ENCODE results near the gene RPS6KA3. TPM values are rescaled to one million over a fixed set of nuclear protein-coding genes. Genes with fewer than 3 reads are reported as not detected.

Gene RPS6KA3
- total RNA-seq, result 10 to 100 TPM; 41.1 to 56.7 (median 50.7) TPM

DNA sequence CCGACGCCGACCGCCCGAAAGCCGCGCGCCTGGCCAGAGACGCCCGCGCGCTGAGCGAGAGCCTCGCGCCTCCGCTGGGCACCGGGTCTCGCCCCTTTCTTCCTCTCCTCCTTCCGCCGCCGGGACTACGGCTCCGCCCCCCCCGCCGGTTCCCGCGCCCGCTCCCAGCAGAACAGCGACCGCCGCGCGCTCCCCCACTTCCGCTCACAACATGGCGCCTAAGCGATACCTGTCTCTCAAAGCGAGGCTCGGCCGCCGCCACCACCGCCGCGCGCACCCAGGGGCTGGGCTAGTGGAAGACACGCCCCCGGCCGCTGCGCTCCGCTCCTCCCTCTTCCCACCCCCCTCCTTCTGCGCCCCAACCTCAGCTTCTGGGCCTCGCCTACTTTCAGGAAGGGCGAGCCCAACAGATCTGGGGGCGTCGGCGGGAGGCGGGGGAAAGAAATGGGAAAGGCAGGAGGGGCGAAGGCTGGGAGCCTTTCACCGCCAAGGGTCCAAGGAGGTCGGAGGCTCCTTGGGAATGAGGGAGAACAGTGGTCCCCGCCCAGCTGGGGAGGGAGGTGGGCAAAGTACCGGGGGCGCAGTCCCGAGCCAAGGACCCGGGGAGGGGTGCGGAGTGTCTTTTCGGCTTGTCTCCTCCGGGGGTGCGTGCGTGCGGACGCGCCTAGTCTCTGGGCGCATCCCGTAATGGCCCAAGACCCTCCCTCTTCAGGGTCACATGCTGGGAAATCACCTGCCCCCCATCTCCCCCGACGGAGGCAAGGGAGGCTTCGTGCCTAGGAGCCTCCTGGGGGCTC, at the start of gene RPS6KA3:
RPS6KA3 (minus strand) TSS at position 100 of the 797 bp plus-strand sequence. CDS start 277 bp downstream, outside the sequence.
- Histone ChIP-seq H3K4me1 (peaks cover 0 to 5% (median 0%) of the 10 kb centered on the region in 4 donors), H3K4me3 (peak within 1 kb of the TSS; percentile 64 to 86 (median 68)), H3K27ac (peak within 1 kb of the TSS; percentile 83 to 91 (median 88)), H3K27me3 (no peaks in the 10 kb centered on the region), H3K36me3 (no peaks in the 10 kb centered on the region), H3K9me3 (peaks cover 0 to 3% (median 0%) of the 10 kb centered on the region in 4 donors)
- TF ChIP-seq POLR2A (IDR thresholded peaks at IDR 0.05), result peak; percentile 72 to 74
- TF ChIP-seq, protein P1, sequence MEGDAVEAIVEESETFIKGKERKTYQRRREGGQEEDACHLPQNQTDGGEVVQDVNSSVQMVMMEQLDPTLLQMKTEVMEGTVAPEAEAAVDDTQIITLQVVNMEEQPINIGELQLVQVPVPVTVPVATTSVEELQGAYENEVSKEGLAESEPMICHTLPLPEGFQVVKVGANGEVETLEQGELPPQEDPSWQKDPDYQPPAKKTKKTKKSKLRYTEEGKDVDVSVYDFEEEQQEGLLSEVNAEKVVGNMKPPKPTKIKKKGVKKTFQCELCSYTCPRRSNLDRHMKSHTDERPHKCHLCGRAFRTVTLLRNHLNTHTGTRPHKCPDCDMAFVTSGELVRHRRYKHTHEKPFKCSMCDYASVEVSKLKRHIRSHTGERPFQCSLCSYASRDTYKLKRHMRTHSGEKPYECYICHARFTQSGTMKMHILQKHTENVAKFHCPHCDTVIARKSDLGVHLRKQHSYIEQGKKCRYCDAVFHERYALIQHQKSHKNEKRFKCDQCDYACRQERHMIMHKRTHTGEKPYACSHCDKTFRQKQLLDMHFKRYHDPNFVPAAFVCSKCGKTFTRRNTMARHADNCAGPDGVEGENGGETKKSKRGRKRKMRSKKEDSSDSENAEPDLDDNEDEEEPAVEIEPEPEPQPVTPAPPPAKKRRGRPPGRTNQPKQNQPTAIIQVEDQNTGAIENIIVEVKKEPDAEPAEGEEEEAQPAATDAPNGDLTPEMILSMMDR (IDR thresholded peaks at IDR 0.05), result no peak
- peak; percentile 92 to 97 (median 92) for DNase-seq

DNA sequence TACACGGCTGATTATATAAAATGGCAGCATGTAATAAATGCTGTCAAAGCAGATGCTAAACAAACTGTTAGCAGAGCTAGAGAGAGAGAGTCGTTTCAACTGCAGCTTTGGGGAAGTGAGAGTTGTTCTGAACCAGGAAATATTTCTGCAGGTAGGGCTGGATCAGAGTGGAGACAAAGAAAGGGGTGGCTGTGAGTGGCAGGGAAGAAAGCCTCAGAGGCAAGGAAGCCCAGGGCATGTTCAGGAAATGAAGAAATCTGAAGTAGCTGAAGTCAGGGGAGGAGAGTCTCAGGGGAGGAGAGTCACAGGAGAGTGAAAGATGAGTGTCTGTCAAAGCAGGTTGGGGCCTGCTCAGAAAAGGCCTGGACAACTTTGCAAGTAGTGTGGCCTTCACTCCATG, 48.4 kb upstream of the RPS6KA3 start:
- H3K27ac ChIP-seq, result no peak overlapping the region
- no peaks in the 10 kb centered on the region for H3K9me3 ChIP-seq
- no peak for DNase-seq
- H3K36me3 ChIP-seq, result no peaks in the 10 kb centered on the region
- no peaks in the 10 kb centered on the region for H3K27me3 ChIP-seq
- TF ChIP-seq, protein P1 (IDR thresholded peaks at IDR 0.05), result no peak
- no peak for TF ChIP-seq POLR2A (IDR thresholded peaks at IDR 0.05)
- no peaks in the 10 kb centered on the region for H3K4me1 ChIP-seq
- H3K4me3 ChIP-seq, result no peak overlapping the region

DNA sequence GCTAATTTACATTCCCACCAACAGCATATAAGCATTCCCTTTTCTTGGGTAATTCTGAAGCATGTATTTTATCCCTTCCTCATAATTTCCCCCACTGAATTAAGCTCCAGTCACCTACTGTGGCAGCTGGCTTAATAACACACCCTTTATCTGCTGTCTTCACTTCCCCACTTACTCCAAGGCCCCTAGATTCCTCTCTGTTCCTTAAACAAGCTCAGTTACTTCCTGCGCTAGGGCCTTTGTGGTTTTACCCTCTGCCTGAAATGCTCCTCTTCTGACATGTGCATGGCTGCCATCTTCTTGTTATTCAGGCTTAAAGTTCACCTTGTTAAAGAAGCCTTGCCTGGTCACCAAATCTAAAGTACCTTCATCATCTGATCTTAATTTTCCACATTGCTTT, 47.2 kb upstream of the RPS6KA3 start:
- no peaks in the 10 kb centered on the region for H3K4me1 ChIP-seq
- TF ChIP-seq, protein P1 (IDR thresholded peaks at IDR 0.05), result no peak
- no peak for TF ChIP-seq POLR2A (IDR thresholded peaks at IDR 0.05)
- H3K27me3 ChIP-seq, result no peaks in the 10 kb centered on the region
- H3K9me3 ChIP-seq, result no peaks in the 10 kb centered on the region
- no peak overlapping the region for H3K27ac ChIP-seq
- no peaks in the 10 kb centered on the region for H3K36me3 ChIP-seq
- DNase-seq, result no peak
- no peak overlapping the region for H3K4me3 ChIP-seq

DNA sequence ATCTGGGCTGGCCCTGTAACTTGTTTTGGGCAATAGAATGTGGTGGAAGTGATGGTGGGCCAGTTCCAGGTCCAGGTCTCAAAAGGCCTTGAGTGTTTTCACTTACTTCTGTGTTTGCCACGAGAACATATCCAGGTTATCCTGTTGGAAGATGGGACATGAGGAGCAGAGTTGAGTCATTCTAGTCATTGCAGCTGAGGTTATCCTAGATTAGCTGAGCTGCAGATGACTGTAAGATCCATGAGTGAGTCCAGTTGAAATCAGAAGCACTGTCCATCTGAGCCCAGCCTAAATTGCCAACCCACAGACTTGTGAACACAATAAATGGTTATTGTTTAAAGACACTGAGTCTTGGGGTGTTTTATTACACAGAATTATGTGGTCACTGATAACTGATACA, 45.3 kb upstream of the RPS6KA3 start:
- H3K4me3 ChIP-seq, result no peak overlapping the region
- H3K36me3 ChIP-seq, result no peaks in the 10 kb centered on the region
- DNase-seq, result no peak
- no peaks in the 10 kb centered on the region for H3K9me3 ChIP-seq
- H3K4me1 ChIP-seq, result no peaks in the 10 kb centered on the region
- no peaks in the 10 kb centered on the region for H3K27me3 ChIP-seq
- no peak overlapping the region for H3K27ac ChIP-seq
- TF ChIP-seq, protein P1 (IDR thresholded peaks at IDR 0.05), result no peak

DNA sequence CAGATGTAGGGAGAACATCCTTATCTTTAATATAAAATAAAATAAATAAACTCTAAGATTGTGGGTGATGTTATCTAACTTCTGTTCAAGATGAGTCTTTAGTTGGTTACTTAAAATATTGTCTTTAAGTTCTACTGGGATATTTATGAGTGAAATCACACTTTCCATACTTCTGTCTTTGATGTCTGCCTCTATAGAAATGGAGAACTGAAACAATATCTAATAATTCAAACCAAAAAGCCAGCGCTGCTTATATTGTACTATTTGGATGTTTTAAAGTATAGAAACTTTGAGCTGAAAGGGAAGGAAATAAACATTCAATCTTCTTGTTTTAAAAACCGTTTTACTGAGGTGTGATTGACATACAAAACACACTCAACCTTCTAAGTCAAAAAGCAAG, 44.8 kb upstream of the RPS6KA3 start:
- no peaks in the 10 kb centered on the region for H3K36me3 ChIP-seq
- DNase-seq, result no peak
- TF ChIP-seq POLR2A (IDR thresholded peaks at IDR 0.05), result no peak
- TF ChIP-seq, protein P1 (IDR thresholded peaks at IDR 0.05), result no peak

More for the DNA sequence above, 44.8 kb upstream of the RPS6KA3 start:
- Histone ChIP-seq H3K4me3 (no peak overlapping the region), H3K27me3 (no peaks in the 10 kb centered on the region), H3K27ac (no peak overlapping the region), H3K9me3 (no peaks in the 10 kb centered on the region), H3K4me1 (no peaks in the 10 kb centered on the region)

Measured in Peyer's patch (tissue), 4 donors.